ENCODE results near the gene CFAP161.

GRCh38 chr15:81101894-81102815 is 31.9 kb upstream of the CFAP161 start:
- no peak for TF ChIP-seq POLR2AphosphoS5 (IDR thresholded peaks at IDR 0.05; ENCODE audit: low read depth, low read length)
- TF ChIP-seq CTCF (IDR thresholded peaks at IDR 0.05), result no peak
- no peak for TF ChIP-seq REST (IDR thresholded peaks at IDR 0.05; ENCODE audit: insufficient read depth in 1 of 2, low read depth in 2 of 2, low read length in 1 of 2)
- TF ChIP-seq TCF7L2 (IDR thresholded peaks at IDR 0.05; ENCODE audit: low read depth, low read length), result no peak
